Transverse colon (tissue), 4 donors: ENCODE data around the gene TBL1XR1. TPM values are rescaled to one million over a fixed set of nuclear protein-coding genes. Genes with fewer than 3 reads are reported as not detected.

Experiments
- DNase-seq: peaks from one replicate; pipeline ENCODE4 v3.0.0-alpha.2; 2019
- H3K27ac ChIP-seq, 4 donors: fragments of 200-600 bp; sonication (generic); 2 replicates each; pipeline ENCODE4 v1.5.1; 2016 to 2018; ENCODE audit warnings: inconsistent platforms in 4 of 4
- H3K27me3 ChIP-seq: fragments of 200-600 bp; sonication (generic); 2 replicates; pipeline ENCODE4 v1.5.1; 2017; ENCODE audit warnings: inconsistent platforms
- H3K36me3 ChIP-seq, 4 donors: fragments of 200-600 bp; sonication (generic); 2 replicates each; pipeline ENCODE4 v1.5.1; 2017 to 2019; ENCODE audit warnings: inconsistent platforms in 4 of 4
- H3K4me1 ChIP-seq, 4 donors: fragments of 200-600 bp; sonication (generic); 2 replicates each; pipeline ENCODE4 v1.5.1; 2017 to 2020; ENCODE audit warnings: inconsistent platforms in 4 of 4
- H3K4me3 ChIP-seq, 4 donors: fragments of 200-600 bp; sonication (generic); 1 replicate in 1 of 4; 2 replicates in 3 of 4; pipeline versions ENCODE4 v1.5.1 to v1.6.1; 2017 to 2019; ENCODE audit warnings: inconsistent platforms in 4 of 4
- H3K9me3 ChIP-seq, 2 donors: fragments of 200-600 bp; sonication (generic); 2 replicates each; pipeline ENCODE4 v1.5.1; 2017 to 2019; ENCODE audit warnings: inconsistent platforms in 2 of 2
- CTCF ChIP-seq, 5 experiments: fragments of 200-600 bp in 3 of 5; fragments of 450-650 bp in 2 of 5; sonication (generic) in 3 of 5; IDR thresholded peaks; 1 replicate in 2 of 5; 2 replicates in 3 of 5; pipeline ENCODE4 v1.5.1; 2016 to 2017; ENCODE audit warnings: antibody characterized with exemption in 5 of 5, inconsistent platforms in 3 of 5, mild to moderate bottlenecking in 2 of 5, moderate library complexity in 1 of 5
- EP300 ChIP-seq: sonication (generic); formaldehyde crosslinking; IDR thresholded peaks from one replicate; pipeline ENCODE4 v1.6.1; 2017; ENCODE audit warnings: antibody characterized with exemption, low read depth
- POLR2A ChIP-seq: fragments of 450-650 bp; IDR thresholded peaks from one replicate; pipeline ENCODE4 v1.6.1; 2016; ENCODE audit warnings: antibody characterized with exemption, mild to moderate bottlenecking, moderate library complexity
- POLR2AphosphoS5 ChIP-seq, 3 donors: sonication (generic); formaldehyde crosslinking; IDR thresholded peaks; one replicate each; pipeline ENCODE4 v1.6.1; 2016; ENCODE audit warnings: antibody characterized with exemption in 3 of 3
- WGBS, 2 donors: methylation state at CpG; one replicate each; pipeline ENCODE4 v1.1.5; 2018; ENCODE audit warnings: low coverage in 1 of 2; 5-methylcytosine and 5-hydroxymethylcytosine counted together
- in situ Hi-C, 4 donors: fragments of 200-750 bp; cut with MboI; loops; one replicate each; pipeline versions ENCODE4 v1.15.0 to v1.15.1; 2017; ENCODE audit warnings: low sequenced_read_pairs in 3 of 4, low pct_ligation_motif_present in 1 of 4, low pct_unique_long_range_greater_than_20kb in 1 of 4
- intact Hi-C: fragments of 100-400 bp; cut with DNase I; formaldehyde crosslinking; loops from one replicate; pipeline ENCODE4 v1.15.1; 2023; ENCODE audit warnings: low total_unique reads
- total RNA-seq, 4 donors: library from RNA; depleted of rRNA; stranded (reverse); fragments of >200 nt; gene quantifications; one replicate each; pipeline ENCODE4 v1.1.0, GENCODE V29; 2016

TBL1XR1 gene
- total RNA-seq, 4 donors from 2014 or later, result 39.4 to 131 (median 68.1) TPM

DNA sequence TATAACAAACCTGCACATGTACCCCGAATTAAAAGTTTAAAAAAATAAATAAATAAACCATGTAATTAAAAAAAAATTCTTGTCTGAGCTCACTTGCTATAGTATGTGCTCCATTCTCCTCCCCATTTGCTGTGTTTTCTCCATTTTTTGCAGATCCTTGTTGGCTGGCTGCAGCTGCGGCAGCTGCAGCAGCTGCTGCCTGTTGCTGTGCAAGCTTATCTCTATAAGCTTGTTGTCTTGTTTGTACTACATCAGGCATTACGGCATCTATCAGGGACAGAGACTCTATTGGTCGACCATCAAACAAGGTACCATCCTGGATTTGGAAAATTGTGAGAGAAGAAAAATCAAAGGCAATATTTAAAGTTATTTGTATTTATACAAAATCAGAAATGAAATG, 145.9 kb downstream of the TBL1XR1 start:
- TF ChIP-seq POLR2AphosphoS5 (IDR thresholded peaks at IDR 0.05) (no peak), EP300 (no peak)
- WGBS, 2 donors, result 50 to 64% methylated on average over 4 of the region's 4 CpGs
- DNase-seq, result no peak

GRCh38 chr3:177050501-177051237, 146.6 kb downstream of the TBL1XR1 start:
- peak overlapping the region; percentile 25 to 43 (median 33) for H3K27ac ChIP-seq
- in situ Hi-C loops, result loop anchor here (10.0 to 25.0 kb wide), 5 partner anchors 137 to 1287 kb away; partner anchors contain the start of gene TBL1XR1 (in 2 of the 4)

More for the DNA sequence above, 145.9 kb downstream of the TBL1XR1 start:
- Histone ChIP-seq H3K36me3 (peaks cover 0 to 30% (median 4%) of the 10 kb centered on the region in 4 donors), H3K9me3 (no peaks in the 10 kb centered on the region), H3K27ac (peak overlapping the region; percentile 13 to 43 (median 33)), H3K27me3 (no peaks in the 10 kb centered on the region), H3K4me1 (peaks cover 4 to 39% (median 6%) of the 10 kb centered on the region in 4 donors), H3K4me3 (no peak overlapping the region)
- intact Hi-C loops, result loop anchor here (2.0 to 5.0 kb wide), 2 partner anchors 145 to 306 kb away; partner anchors contain the start of gene TBL1XR1
- in situ Hi-C loops, result loop anchor here (10.0 to 25.0 kb wide), 5 partner anchors 136 to 1286 kb away; partner anchors contain the start of gene TBL1XR1 (in 2 of the 4)

DNA sequence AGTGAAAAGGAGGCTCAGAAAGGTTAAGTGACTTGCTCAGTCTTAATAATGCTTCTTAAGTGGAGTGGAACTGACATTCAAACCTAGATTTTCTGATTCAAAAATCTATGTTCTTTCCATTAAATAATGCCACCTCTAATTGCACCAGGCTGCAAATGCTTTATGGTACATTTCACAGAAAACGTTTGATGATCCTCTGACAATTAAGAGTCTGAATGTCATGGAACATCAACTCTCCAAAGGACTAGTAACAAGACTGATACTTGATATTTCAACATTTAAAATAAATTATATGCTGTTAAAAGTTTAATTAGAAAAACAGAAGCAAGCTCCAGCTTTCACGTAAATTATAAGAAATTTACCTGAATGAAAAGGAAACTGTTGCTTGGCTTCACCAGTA, 151.5 kb downstream of the TBL1XR1 start:
- in situ Hi-C loops, result loop anchor here in 2 of 4 donors (5.0 to 25.0 kb wide), 3 partner anchors 322 to 1292 kb away; no protein-coding TSS in a partner anchor
- intact Hi-C loops, result no loop called here
- H3K27ac ChIP-seq, result no peak overlapping the region
- H3K9me3 ChIP-seq, result no peaks in the 10 kb centered on the region
- H3K27me3 ChIP-seq, result no peaks in the 10 kb centered on the region
- peaks cover 0 to 49% (median 4%) of the 10 kb centered on the region in 4 donors for H3K36me3 ChIP-seq
- H3K4me3 ChIP-seq, result no peak overlapping the region
- WGBS, 2 donors, result 77 to 89% methylated on average over 2 of the region's 2 CpGs
- no peak for TF ChIP-seq POLR2AphosphoS5 (IDR thresholded peaks at IDR 0.05)
- no peak for TF ChIP-seq POLR2A
- no peak for TF ChIP-seq CTCF (IDR thresholded peaks at IDR 0.05)
- TF ChIP-seq EP300, result no peak
- DNase-seq, result no peak
- H3K4me1 ChIP-seq, result peaks cover under 1 to 22% (median 11%) of the 10 kb centered on the region in 4 donors

More at GRCh38 chr3:177050501-177051237, 146.6 kb downstream of the TBL1XR1 start:
- DNase-seq, result no peak
- TF ChIP-seq EP300, result no peak
- TF ChIP-seq CTCF (IDR thresholded peaks at IDR 0.05), result peak; percentile 59 to 78 (median 61)
- TF ChIP-seq POLR2A, result no peak
- TF ChIP-seq POLR2AphosphoS5 (IDR thresholded peaks at IDR 0.05), result no peak
- Histone ChIP-seq H3K27me3 (no peaks in the 10 kb centered on the region), H3K4me3 (no peak overlapping the region), H3K4me1 (peaks cover 2 to 31% (median 6%) of the 10 kb centered on the region in 4 donors), H3K36me3 (peaks cover 0 to 37% (median 4%) of the 10 kb centered on the region in 4 donors), H3K9me3 (no peaks in the 10 kb centered on the region)
- intact Hi-C loops, result loop anchor here (2.0 to 5.0 kb wide), 2 partner anchors 146 to 307 kb away; partner anchors contain the start of gene TBL1XR1
- 48 to 51% methylated on average over 5 of the region's 5 CpGs for WGBS, 2 donors

DNA sequence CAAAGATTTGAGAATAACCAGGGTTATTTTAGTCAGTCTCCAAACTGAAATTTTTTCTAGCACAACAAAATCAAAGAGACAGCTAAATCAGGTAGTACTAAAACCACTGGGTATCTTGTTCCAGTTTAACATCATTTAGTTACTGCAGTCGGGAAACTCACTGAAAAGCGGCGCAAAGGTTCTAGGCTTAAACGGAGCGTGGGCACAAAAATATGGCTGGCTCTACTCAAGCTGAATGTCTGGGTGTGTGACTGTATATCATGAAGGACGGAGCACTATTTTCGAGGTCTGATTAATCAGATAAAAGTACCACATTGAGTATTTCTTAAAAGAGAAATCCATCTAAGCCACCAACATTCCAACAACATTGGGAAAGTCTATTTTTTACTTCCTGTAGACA, 152.1 kb downstream of the TBL1XR1 start:
- in situ Hi-C loops, result loop anchor here in 2 of 4 donors (5.0 to 25.0 kb wide), 3 partner anchors 322 to 1292 kb away; no protein-coding TSS in a partner anchor
- intact Hi-C loops, result no loop called here
- Histone ChIP-seq H3K27me3 (no peaks in the 10 kb centered on the region), H3K9me3 (no peaks in the 10 kb centered on the region), H3K4me3 (no peak overlapping the region), H3K36me3 (peaks cover 0 to 49% (median 4%) of the 10 kb centered on the region in 4 donors), H3K4me1 (peaks cover 5 to 20% (median 14%) of the 10 kb centered on the region in 4 donors), H3K27ac (no peak overlapping the region)
- TF ChIP-seq EP300, result no peak
- no peak for TF ChIP-seq POLR2A
- no peak for TF ChIP-seq POLR2AphosphoS5 (IDR thresholded peaks at IDR 0.05)
- TF ChIP-seq CTCF (IDR thresholded peaks at IDR 0.05), result no peak
- WGBS, 2 donors, result 98% methylated on average over 7 of the region's 7 CpGs
- no peak for DNase-seq
